IMR-90 (cell line): Measurements from ENCODE around the gene TRAPPC3.

Source experiments
- BHLHE40 ChIP-seq: fragments of 150-350 bp; IDR thresholded peaks from 2 replicates; pipeline ENCODE4 v1.6.1; 2016; ENCODE audit warnings: mild to moderate bottlenecking, low read depth, low read length
- CTCF ChIP-seq: conservative IDR thresholded peaks from 2 replicates; pipeline ENCODE4 v1.5.1; 2012; ENCODE audit warnings: mild to moderate bottlenecking, low read depth, low read length, improper control_type of control experiment
- FOS ChIP-seq: fragments of 150-350 bp; IDR thresholded peaks from 2 replicates; pipeline ENCODE4 v1.6.1; 2016; ENCODE audit warnings: low read depth, low read length
- MXI1 ChIP-seq: IDR thresholded peaks from 2 replicates; pipeline ENCODE4 v1.6.1; 2012; ENCODE audit warnings: low read depth, mild to moderate bottlenecking, low read length, moderate library complexity, borderline replicate concordance
- POLR2A ChIP-seq: IDR thresholded peaks from 2 replicates; pipeline ENCODE4 v1.6.1; 2012; ENCODE audit warnings: mild to moderate bottlenecking, low read depth, low read length
- RAD21 ChIP-seq: IDR thresholded peaks from 2 replicates; pipeline ENCODE4 v1.6.1; 2012; ENCODE audit warnings: low read length, improper control_type of control experiment
- RCOR1 ChIP-seq: IDR thresholded peaks from 2 replicates; pipeline ENCODE4 v1.6.1; 2012; ENCODE audit warnings: mild to moderate bottlenecking, low read length, improper control_type of control experiment; ENCODE audit not compliant: insufficient replicate concordance

GRCh38 chr1:36122062-36123030 lies 26.9 kb downstream of the TRAPPC3 start:
- TF ChIP-seq RAD21 (no peak), POLR2A (no peak), CTCF (no peak), BHLHE40 (no peak), FOS (no peak), RCOR1 (no peak), MXI1 (no peak)
